Astrocyte (in vitro differentiated cells and primary cell): ENCODE results near the gene TACR2. TPM values are rescaled to one million over a fixed set of nuclear protein-coding genes. Genes with fewer than 3 reads are reported as not detected.

Experiments
- DNase-seq: peaks from one replicate; pipeline ENCODE4 v3.0.0-alpha.2; 2010; ENCODE audit warnings: low read depth
- FAIRE-seq: peaks from 2 replicates; lab custom pipeline; 2011; peaks lifted over from hg19 to GRCh38; lab: Jason Lieb, UNC
- H2AFZ ChIP-seq: 2 replicates; pipeline ENCODE4 v1.6.0; 2012; ENCODE audit warnings: low read depth, low read length, inconsistent platforms
- H3K27ac ChIP-seq: 2 replicates; pipeline ENCODE4 v1.5.1; 2011; ENCODE audit warnings: low read depth, low read length, inconsistent platforms
- H3K27me3 ChIP-seq: 2 replicates; pipeline ENCODE4 v1.6.0; 2011; ENCODE audit warnings: low read length, inconsistent platforms; ENCODE audit not compliant: insufficient read depth
- H3K36me3 ChIP-seq: 2 replicates; pipeline ENCODE4 v1.5.1; 2011; ENCODE audit warnings: low read length, inconsistent platforms; ENCODE audit not compliant: insufficient read depth
- H3K4me1 ChIP-seq: 2 replicates; pipeline ENCODE4 v1.5.1; 2011; ENCODE audit warnings: low read length, inconsistent platforms; ENCODE audit not compliant: insufficient read depth
- H3K4me2 ChIP-seq: 2 replicates; pipeline ENCODE4 v1.6.0; 2012; ENCODE audit warnings: low read length, inconsistent platforms
- H3K4me3 ChIP-seq: 2 replicates; pipeline ENCODE4 v1.5.1; 2011; ENCODE audit warnings: low read depth, mild to moderate bottlenecking, low read length, inconsistent platforms; ENCODE audit not compliant: insufficient read depth
- H3K79me2 ChIP-seq: 2 replicates; pipeline ENCODE4 v1.6.0; 2012; ENCODE audit warnings: mild to moderate bottlenecking, low read length, inconsistent platforms; ENCODE audit not compliant: insufficient read depth
- H3K9ac ChIP-seq: 2 replicates; pipeline ENCODE4 v1.6.0; 2012; ENCODE audit warnings: mild to moderate bottlenecking, low read length, inconsistent platforms
- H3K9me3 ChIP-seq: 2 replicates; pipeline ENCODE4 v1.5.1; 2012; ENCODE audit warnings: low read depth, mild to moderate bottlenecking, low read length, inconsistent platforms; ENCODE audit not compliant: insufficient read depth
- H4K20me1 ChIP-seq: 2 replicates; pipeline ENCODE4 v1.6.0; 2012; ENCODE audit warnings: low read length, inconsistent platforms; ENCODE audit not compliant: insufficient read depth
- H3K27ac Mint-ChIP-seq: one replicate; pipeline ENCODE4 v1.8.0; 2021; ENCODE audit warnings: mild to moderate bottlenecking, mixed read lengths; ENCODE audit not compliant: unreplicated experiment
- H3K27me3 Mint-ChIP-seq: one replicate; pipeline ENCODE4 v1.8.0; 2021; ENCODE audit warnings: low read depth, mixed read lengths; ENCODE audit not compliant: unreplicated experiment
- H3K36me3 Mint-ChIP-seq: one replicate; pipeline ENCODE4 v1.8.0; 2021; ENCODE audit warnings: low read depth, mixed read lengths; ENCODE audit not compliant: unreplicated experiment
- H3K4me1 Mint-ChIP-seq: one replicate; pipeline ENCODE4 v1.8.0; 2021; ENCODE audit warnings: low read depth, mixed read lengths; ENCODE audit not compliant: unreplicated experiment
- H3K4me3 Mint-ChIP-seq: one replicate; pipeline ENCODE4 v1.8.0; 2021; ENCODE audit warnings: mild to moderate bottlenecking, moderate library complexity, mixed read lengths; ENCODE audit not compliant: unreplicated experiment
- H3K9me3 Mint-ChIP-seq: one replicate; pipeline ENCODE4 v1.8.0; 2021; ENCODE audit warnings: mild to moderate bottlenecking, mixed read lengths; ENCODE audit not compliant: unreplicated experiment
- EZH2 ChIP-seq: IDR thresholded peaks from 2 replicates; pipeline ENCODE4 v1.6.1; 2012; ENCODE audit warnings: mild to moderate bottlenecking, low read length, inconsistent platforms; ENCODE audit not compliant: insufficient read depth
- total RNA-seq: library from RNA; stranded (reverse); gene quantifications from 2 replicates; pipeline ENCODE4 v1.2.1, GENCODE V29; 2021
- TF ChIP-seq, protein P1 (sequence below): IDR thresholded peaks from 2 replicates; pipeline ENCODE4 v1.5.1; 2011; ENCODE audit warnings: low read depth, mild to moderate bottlenecking, inconsistent platforms, low read length, moderate library complexity; ENCODE audit not compliant: insufficient read depth

Gene TACR2
- total RNA-seq, 1 donor from 2014 or later: not detected

DNA sequence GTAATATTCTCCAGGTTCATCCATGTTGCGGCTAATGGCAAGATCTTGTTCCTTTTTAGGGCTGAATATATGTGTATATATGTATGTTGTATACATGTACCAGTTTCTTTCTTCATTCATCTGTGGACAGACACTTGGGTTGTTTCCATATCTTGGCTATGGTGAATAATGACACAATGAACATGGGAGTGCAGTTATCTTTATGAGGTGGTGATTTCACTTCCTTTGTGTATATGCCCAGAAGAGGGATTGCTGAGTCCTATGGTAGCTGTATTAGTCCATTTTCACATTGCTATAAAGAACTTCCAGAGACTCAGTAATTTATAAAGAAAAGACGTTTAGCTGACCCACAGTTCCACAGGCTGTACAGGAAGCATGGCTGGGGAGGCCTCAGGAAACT, 17.5 kb upstream of the TACR2 start:
- DNase-seq (no peak), FAIRE-seq (no peak)
- Histone ChIP-seq H3K27ac (no peak overlapping the region), H3K9ac (no peak overlapping the region), H3K79me2 (no peaks in the 10 kb centered on the region), H3K27me3 (peaks cover 4% of the 10 kb centered on the region), H3K4me3 (no peak overlapping the region), H3K36me3 (no peaks in the 10 kb centered on the region), H3K4me2 (no peak overlapping the region), H3K4me1 (peaks cover 5% of the 10 kb centered on the region), H4K20me1 (no peaks in the 10 kb centered on the region), H3K9me3 (no peaks in the 10 kb centered on the region), H2AFZ (no peak overlapping the region)
- Mint-ChIP-seq H3K4me3 (no peak overlapping the region), H3K4me1 (no peaks in the 10 kb centered on the region), H3K36me3 (no peaks in the 10 kb centered on the region), H3K9me3 (peaks cover 5% of the 10 kb centered on the region), H3K27ac (no peak overlapping the region), H3K27me3 (peaks cover 18% of the 10 kb centered on the region)
- TF ChIP-seq, protein P1, sequence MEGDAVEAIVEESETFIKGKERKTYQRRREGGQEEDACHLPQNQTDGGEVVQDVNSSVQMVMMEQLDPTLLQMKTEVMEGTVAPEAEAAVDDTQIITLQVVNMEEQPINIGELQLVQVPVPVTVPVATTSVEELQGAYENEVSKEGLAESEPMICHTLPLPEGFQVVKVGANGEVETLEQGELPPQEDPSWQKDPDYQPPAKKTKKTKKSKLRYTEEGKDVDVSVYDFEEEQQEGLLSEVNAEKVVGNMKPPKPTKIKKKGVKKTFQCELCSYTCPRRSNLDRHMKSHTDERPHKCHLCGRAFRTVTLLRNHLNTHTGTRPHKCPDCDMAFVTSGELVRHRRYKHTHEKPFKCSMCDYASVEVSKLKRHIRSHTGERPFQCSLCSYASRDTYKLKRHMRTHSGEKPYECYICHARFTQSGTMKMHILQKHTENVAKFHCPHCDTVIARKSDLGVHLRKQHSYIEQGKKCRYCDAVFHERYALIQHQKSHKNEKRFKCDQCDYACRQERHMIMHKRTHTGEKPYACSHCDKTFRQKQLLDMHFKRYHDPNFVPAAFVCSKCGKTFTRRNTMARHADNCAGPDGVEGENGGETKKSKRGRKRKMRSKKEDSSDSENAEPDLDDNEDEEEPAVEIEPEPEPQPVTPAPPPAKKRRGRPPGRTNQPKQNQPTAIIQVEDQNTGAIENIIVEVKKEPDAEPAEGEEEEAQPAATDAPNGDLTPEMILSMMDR: no peak
- TF ChIP-seq EZH2: no peak

DNA sequence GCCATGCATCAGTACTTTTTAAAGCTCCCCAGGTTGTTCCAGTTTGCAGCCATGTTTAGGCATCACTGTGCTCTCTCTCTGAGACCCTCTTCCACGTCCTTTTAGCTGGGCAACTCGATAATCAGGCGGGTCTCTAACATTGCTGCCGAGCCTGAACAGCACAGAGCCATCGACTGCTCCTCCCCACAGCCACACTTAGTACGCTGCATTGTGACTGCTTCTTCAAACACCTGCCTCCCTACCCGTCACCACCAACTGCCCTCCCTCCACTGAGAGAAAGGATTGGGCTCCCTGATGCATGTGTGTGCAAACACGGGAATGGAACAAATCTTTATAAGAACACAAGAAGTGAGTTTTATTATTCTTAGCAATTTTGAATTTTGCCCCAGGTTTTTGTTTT, 11.4 kb upstream of the TACR2 start:
- no peaks in the 10 kb centered on the region for H3K4me1 Mint-ChIP-seq
- Histone ChIP-seq H3K27me3 (no peaks in the 10 kb centered on the region), H3K36me3 (no peaks in the 10 kb centered on the region), H3K9ac (no peak overlapping the region), H3K9me3 (no peaks in the 10 kb centered on the region), H3K4me1 (no peaks in the 10 kb centered on the region), H3K27ac (no peak overlapping the region), H4K20me1 (no peaks in the 10 kb centered on the region), H3K79me2 (no peaks in the 10 kb centered on the region), H3K4me3 (no peak overlapping the region), H2AFZ (no peak overlapping the region), H3K4me2 (no peak overlapping the region)
- no peaks in the 10 kb centered on the region for H3K36me3 Mint-ChIP-seq
- no peaks in the 10 kb centered on the region for H3K27me3 Mint-ChIP-seq
- no peak for TF ChIP-seq EZH2
- TF ChIP-seq, protein P1: no peak
- H3K4me3 Mint-ChIP-seq: no peak overlapping the region
- no peaks in the 10 kb centered on the region for H3K9me3 Mint-ChIP-seq
- DNase-seq (no peak), FAIRE-seq (no peak)
- no peak overlapping the region for H3K27ac Mint-ChIP-seq

DNA sequence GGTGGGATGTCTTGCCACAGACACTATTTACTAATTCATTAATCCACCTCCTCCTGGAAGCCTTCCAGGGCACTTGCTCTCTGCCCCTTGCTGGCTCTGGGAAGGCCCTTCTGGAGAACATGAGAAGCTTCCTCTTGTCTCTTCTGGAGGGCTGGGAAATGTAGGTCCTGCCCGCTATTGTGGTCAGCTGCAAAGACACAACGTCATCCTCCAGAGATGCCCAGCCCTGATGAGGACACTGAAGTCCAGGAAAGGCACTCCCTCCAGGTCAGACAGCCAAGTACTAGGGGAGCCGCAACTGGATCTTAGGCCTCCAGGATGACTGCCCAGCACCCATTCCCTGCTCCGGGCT, 9.6 kb upstream of the TACR2 start:
- FAIRE-seq (no peak), DNase-seq (peak; percentile 52)
- H3K4me3 ChIP-seq: no peak overlapping the region
- H3K79me2 ChIP-seq: no peaks in the 10 kb centered on the region
- H3K27me3 Mint-ChIP-seq: peaks cover 7% of the 10 kb centered on the region
- H3K4me1 ChIP-seq: no peaks in the 10 kb centered on the region
- H3K4me3 Mint-ChIP-seq: no peak overlapping the region
- no peak overlapping the region for H3K4me2 ChIP-seq
- H3K27ac ChIP-seq: no peak overlapping the region
- H3K36me3 Mint-ChIP-seq: peaks cover 2% of the 10 kb centered on the region
- no peak overlapping the region for H3K9ac ChIP-seq
- TF ChIP-seq, protein P1: no peak
- TF ChIP-seq EZH2: no peak
- no peaks in the 10 kb centered on the region for H3K9me3 ChIP-seq
- no peaks in the 10 kb centered on the region for H3K4me1 Mint-ChIP-seq
- H3K27ac Mint-ChIP-seq: no peak overlapping the region
- no peak overlapping the region for H2AFZ ChIP-seq
- H3K36me3 ChIP-seq: no peaks in the 10 kb centered on the region
- H4K20me1 ChIP-seq: no peaks in the 10 kb centered on the region
- peaks cover under 1% of the 10 kb centered on the region for H3K27me3 ChIP-seq
- H3K9me3 Mint-ChIP-seq: no peaks in the 10 kb centered on the region
